ENCODE data around the gene NMD3. TPM values are rescaled to one million over a fixed set of nuclear protein-coding genes. Genes with fewer than 3 reads are reported as not detected.
"Not testable (repeated sequence)": the region's sequence is repeated elsewhere in the genome, so short reads cannot be mapped to it uniquely, and the experiment has no call there.

The NMD3 gene
- 89.4 and 90.3 TPM in 2 replicates for total RNA-seq (2014; rRNA removed; shearing (Covaris generic))

DNA sequence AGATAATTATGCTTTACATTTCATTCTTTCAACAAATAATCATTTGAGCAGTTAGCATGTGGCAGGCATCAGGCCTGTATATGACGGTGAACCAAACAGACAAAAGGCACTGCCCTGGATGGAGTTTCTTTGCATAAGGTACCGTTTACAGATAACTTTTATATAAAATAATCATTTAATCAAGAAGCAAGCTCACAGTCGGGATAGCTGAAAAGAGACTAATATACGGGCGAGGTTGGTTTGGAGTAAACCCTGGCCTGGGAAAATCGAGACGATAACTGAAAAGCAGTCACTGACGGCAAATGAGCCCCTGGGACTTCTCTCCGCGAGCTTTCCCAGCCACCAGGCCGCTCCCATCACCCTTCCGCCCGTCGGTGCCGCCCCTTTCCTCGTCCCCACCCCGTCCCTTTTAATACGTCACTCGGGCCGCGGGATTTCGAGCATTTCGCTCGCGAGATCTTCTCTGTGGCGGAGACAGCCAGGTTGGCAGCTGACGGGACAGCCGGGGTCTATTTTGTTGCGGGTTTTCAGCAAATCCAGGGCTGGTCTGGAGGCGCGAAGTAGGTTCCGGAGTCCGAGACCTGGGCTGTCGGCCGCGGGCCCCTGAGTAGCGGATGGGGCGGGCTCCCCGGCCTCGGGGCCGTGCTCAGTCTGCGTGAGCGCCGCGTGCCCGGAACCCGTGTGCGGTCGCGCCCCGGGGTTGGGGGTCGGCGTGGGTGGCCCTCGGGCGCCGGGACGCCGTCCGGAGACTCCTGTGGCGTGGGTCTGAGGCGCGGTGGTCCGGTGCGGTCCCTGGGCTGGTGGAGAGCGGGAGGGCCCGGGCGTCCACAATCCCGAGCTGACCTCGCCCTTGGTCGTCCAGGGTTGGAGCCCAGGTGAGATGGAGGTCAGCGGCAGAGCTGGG, at the start of gene NMD3:
Gene NMD3, plus strand, starts transcription at position 462 of the 904 bp plus-strand sequence. CDS start 703 bp downstream, outside the sequence.
- Histone ChIP-seq H3K27ac (peak within 1 kb of the TSS; percentile 90), H3K4me3 (peak within 1 kb of the TSS; percentile 86), H3K9me3 (replicated peaks) (no peaks in the 10 kb centered on the region), H3K36me3 (peaks cover 34% of the 10 kb centered on the region), H3K27me3 (replicated peaks) (no peaks in the 10 kb centered on the region), H3K4me1 (replicated peaks) (peaks cover 13% of the 10 kb centered on the region)
- peak; percentile 93 to 95 for DNase-seq (ENCODE audit: low read depth in 1 of 2, low spot score in 2 of 2)

DNA sequence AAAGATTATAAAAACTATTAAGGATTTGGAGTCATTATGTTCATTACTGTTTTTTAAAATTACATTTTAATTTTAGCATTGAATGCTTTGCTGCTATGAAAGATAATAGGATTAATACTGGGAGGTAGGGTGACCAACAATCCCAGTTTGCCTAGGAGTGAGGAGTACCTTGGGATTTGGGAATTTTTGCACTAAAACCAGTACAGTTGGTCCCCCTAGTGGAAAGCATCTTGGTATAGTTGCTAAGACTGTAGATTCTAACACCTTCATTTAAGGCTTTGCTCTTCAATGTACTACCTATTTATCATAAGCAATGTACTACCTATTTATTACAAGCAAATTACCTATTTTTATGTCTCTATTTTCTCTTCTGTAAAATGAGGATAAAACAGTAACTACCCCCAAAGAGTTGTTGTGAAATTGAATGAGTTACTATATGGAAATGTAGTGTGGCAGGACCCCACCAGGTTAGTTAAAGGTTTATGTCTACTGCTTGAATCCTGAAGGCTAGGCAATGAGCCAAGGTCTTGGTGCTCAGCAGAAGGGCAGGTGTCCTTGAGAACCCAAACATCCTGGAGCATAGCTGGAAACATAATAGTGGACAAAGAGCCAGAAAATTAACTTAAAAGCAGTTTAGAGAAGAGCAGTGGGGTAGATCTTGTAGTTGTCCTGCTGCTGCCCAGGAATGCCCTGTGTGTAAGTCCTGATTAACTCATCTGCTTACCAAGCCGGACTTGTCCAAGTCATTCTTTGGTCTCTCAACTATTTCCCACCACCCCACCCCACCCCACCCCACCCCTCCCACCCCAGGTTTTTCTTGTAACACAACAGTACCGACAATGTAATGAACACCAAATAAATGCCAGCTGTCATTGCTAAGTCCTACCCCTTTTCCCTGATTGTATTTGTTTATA, 49.2 kb upstream of the NMD3 start:
- no peaks in the 10 kb centered on the region for H3K36me3 ChIP-seq
- no peak for DNase-seq (ENCODE audit: low read depth in 1 of 2, low spot score in 2 of 2)
- H3K4me1 ChIP-seq (replicated peaks): peaks cover 6% of the 10 kb centered on the region; the same call in 1 of the 2 replicates
- H3K9me3 ChIP-seq (replicated peaks): no peaks in the 10 kb centered on the region
- no peaks in the 10 kb centered on the region for H3K27me3 ChIP-seq (replicated peaks)
- H3K4me3 ChIP-seq: no peak overlapping the region
- H3K27ac ChIP-seq: no peak overlapping the region

DNA sequence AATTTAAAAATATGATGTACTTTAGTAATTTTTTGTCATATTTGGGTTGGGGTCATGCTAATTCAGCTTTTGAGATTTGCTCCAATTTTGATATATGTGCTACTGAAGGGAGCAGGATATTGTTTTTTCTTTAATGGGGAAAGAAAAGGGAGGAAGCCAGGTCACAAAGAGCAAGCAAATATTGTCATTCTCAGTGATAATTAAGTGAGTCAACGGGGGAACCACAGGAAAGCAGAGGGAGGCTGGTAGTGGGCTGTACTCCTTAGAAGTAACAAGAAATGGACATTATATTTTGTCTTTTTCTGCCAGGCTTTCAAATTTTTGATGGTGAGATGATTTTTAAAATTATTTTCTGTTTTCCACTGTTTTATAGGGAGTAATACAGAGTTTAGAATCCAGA, 45.6 kb upstream of the NMD3 start:
- no peaks in the 10 kb centered on the region for H3K36me3 ChIP-seq
- no peaks in the 10 kb centered on the region for H3K27me3 ChIP-seq (replicated peaks)
- H3K4me3 ChIP-seq: no peak overlapping the region
- H3K4me1 ChIP-seq (replicated peaks): peaks cover 6% of the 10 kb centered on the region; the same call in 1 of the 2 replicates
- DNase-seq (ENCODE audit: low read depth in 1 of 2, low spot score in 2 of 2): no peak
- H3K9me3 ChIP-seq (replicated peaks): no peaks in the 10 kb centered on the region
- H3K27ac ChIP-seq: no peak overlapping the region

DNA sequence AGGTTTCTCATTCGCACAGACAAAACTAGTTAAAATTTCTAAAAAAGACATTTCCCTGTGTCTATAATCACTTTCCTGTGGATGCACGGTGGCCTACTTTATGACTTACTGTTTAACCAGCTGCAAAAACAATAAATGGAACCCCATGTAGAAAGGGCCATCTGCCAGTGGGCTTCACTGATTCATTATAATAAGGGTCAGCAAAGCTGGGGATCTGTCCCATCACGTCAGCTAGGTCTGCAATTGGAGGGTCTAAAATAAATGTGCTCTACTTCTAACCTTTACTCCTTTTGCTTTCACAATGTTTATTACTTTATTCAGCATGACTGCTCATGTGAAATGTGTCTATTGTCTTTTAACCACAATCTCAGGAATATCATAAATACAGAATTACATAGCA, 43.1 kb upstream of the NMD3 start:
- no peaks in the 10 kb centered on the region for H3K36me3 ChIP-seq
- no peak for DNase-seq (ENCODE audit: low read depth in 1 of 2, low spot score in 2 of 2)
- H3K4me3 ChIP-seq: no peak overlapping the region
- no peak overlapping the region for H3K27ac ChIP-seq
- no peaks in the 10 kb centered on the region for H3K9me3 ChIP-seq (replicated peaks)
- H3K4me1 ChIP-seq (replicated peaks): no peaks in the 10 kb centered on the region
- H3K27me3 ChIP-seq (replicated peaks): no peaks in the 10 kb centered on the region

DNA sequence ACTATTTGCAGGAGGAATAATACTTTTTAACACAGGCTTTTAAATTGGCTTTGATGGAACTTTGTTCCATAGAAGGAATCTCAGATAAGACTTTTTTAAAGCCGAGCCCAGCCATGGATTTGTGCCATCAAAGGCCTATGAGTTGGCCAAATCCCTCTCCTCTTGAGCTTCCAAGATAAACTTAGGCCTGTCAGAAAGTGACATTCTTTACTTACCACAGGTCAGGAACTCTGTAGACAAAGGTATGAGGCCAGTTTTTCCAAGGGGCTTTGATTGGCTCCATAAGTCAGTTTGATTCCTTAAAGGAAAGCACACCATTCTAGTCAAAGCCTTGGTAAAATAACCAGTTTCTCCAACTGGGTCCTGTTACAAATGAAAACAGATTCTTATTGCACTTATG, 39.7 kb upstream of the NMD3 start:
- DNase-seq (ENCODE audit: low read depth in 1 of 2, low spot score in 2 of 2); H3K36me3 ChIP-seq; H3K9me3 ChIP-seq (replicated peaks); H3K4me1 ChIP-seq (replicated peaks); H3K27ac ChIP-seq; H3K4me3 ChIP-seq; H3K27me3 ChIP-seq (replicated peaks): not testable (repeated sequence)

DNA sequence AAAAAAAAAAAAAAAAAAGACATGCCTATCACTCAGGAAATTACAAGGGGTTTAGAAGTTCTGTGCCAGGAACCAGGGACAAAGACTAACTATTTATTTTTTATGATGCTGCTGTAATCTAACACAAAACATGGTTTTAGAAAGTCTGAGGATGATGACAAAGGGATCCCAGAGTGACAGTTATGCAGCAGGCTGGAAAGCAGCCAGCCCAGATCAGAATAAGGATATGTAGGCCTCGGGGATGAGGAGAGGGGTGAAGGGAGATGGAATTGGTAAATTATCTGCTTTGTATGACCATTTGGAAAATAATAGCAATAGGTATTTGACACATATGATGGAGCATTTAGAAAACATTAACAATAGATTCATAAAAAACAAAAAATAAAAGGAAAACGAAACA, 34.1 kb upstream of the NMD3 start:
- H3K9me3 ChIP-seq (replicated peaks): no peaks in the 10 kb centered on the region
- no peak overlapping the region for H3K4me3 ChIP-seq
- H3K27me3 ChIP-seq (replicated peaks): no peaks in the 10 kb centered on the region
- H3K36me3 ChIP-seq: no peaks in the 10 kb centered on the region
- H3K27ac ChIP-seq: no peak overlapping the region
- H3K4me1 ChIP-seq (replicated peaks): no peaks in the 10 kb centered on the region
- no peak for DNase-seq (ENCODE audit: low read depth in 1 of 2, low spot score in 2 of 2)

DNA sequence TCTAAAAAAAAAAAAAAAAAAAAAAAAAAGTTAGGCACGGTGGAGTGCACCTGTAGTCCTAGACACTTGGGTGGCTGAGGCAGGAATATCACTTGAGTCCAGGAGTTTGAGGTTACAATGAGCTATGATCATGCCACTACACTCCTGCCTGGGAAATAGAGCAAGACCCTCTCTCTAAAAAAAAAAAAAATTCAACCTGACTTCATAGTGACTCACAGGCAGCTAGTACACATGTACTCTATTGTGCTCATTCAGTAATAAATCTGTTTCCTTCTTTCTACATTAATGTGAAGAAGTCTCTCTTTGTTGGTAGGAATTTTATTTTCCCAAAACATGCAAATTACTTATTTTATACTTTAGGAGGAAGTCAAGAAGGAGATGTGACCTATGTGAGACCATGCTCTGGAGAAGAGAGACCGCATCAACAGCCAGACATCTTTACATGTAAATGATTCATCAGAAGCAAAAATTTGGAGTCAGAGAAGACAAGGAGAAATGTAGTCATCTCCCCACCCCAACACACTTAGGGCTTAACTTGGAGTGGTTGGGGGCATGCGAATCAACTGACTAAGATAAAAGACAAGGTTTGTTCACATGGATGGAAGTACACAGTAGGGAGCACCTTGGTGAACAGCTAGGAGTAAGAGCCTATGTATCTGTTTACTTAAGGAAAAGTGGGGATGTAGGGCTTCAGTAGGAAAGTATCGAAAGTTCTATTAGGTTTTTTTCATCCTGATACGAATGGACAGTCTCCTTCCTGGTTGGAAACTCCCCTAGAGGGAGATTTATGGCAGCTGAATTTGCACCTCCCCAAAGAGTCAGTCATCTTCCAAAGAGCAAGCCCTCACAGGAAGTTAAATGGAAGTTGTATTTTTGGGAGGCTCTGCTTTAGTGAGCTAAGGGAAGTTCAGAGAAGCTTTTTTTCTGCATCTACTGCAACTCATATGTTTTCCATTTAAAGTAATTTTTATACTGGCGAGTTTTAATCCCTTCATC, 23.0 kb upstream of the NMD3 start:
- no peak for DNase-seq (ENCODE audit: low read depth in 1 of 2, low spot score in 2 of 2)

DNA sequence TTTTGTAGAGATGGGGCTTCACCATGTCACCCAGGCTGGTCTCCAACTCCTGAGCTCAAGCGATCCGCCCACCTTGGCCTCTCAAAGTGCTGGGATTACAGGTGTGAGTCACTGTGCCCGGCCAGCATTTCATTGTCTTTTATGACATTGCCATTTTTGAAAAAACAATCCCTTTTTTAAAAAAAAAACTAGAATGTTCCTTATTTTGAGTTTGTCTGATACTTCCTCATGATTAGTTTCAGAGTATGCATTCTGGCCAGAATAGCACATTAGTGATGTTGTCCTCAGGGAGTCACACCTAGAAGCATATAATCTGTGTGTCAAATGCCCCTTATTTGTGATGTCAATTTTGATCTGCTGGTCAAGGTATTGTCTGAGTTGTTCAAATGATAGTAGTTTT, 21.2 kb upstream of the NMD3 start:
- Histone ChIP-seq H3K36me3 (no peaks in the 10 kb centered on the region), H3K9me3 (replicated peaks) (no peaks in the 10 kb centered on the region), H3K27me3 (replicated peaks) (no peaks in the 10 kb centered on the region), H3K4me3 (no peak overlapping the region), H3K4me1 (replicated peaks) (no peaks in the 10 kb centered on the region), H3K27ac (no peak overlapping the region)
- DNase-seq (ENCODE audit: low read depth in 1 of 2, low spot score in 2 of 2): no peak

More for the DNA sequence above, 23.0 kb upstream of the NMD3 start:
- no peaks in the 10 kb centered on the region for H3K27me3 ChIP-seq (replicated peaks)
- H3K4me1 ChIP-seq (replicated peaks): no peaks in the 10 kb centered on the region
- H3K27ac ChIP-seq: no peak overlapping the region
- no peak overlapping the region for H3K4me3 ChIP-seq
- H3K36me3 ChIP-seq: no peaks in the 10 kb centered on the region
- no peaks in the 10 kb centered on the region for H3K9me3 ChIP-seq (replicated peaks)

DNA sequence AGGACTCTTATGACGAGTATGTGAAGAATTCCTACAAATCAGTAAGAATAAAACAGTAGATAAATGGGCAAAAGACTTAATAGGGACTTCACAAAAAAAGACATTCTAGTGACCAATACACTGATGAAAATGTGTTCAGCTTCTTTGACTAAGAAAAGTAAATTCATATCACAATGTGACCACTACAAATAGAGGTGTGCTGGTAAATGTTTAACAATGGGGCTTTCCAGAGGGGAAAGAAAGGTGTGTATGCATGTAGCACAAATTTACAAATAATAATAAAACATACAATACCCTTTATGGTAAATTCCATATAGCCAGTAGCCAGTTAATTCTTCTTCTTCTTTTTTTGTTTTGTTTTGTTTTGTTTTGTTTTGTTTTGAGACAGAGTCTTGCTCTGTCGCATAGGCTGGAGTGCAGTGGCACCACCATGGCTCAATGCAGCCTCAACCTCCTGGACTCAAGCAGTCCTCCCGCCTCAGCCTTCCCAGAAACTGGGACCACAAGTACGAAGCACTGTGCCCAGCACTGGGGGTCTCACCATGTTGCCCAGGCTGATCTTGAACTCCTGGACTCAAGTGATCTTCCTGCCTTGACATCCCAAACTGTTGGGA, 17.5 kb upstream of the NMD3 start:
- no peak for DNase-seq (ENCODE audit: low read depth in 1 of 2, low spot score in 2 of 2)
- H3K27me3 ChIP-seq (replicated peaks): no peaks in the 10 kb centered on the region
- no peaks in the 10 kb centered on the region for H3K9me3 ChIP-seq (replicated peaks)
- H3K4me3 ChIP-seq: no peak overlapping the region
- H3K36me3 ChIP-seq: no peaks in the 10 kb centered on the region
- H3K27ac ChIP-seq: no peak overlapping the region
- H3K4me1 ChIP-seq (replicated peaks): no peaks in the 10 kb centered on the region

DNA sequence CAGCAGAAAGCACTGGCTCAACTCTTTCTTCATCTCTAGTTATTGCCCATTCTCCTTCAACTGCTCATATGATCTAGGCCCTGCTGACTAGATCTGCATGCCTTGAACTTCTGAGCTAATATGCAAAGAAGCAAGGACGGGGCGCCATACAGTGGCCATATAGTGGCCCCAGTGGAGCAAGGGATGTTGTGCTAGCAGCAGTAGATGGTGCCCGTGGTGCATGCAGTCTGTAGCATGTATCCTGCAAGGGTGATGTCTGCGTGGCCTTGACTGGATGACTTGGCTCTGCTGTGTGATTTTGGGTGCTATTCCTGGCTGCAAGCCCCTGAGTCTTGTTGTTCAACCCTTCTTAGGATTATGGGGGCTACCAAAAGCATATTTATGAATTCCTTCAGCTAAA, 12.2 kb upstream of the NMD3 start:
- H3K9me3 ChIP-seq (replicated peaks): no peaks in the 10 kb centered on the region
- H3K4me1 ChIP-seq (replicated peaks): no peaks in the 10 kb centered on the region
- H3K4me3 ChIP-seq: no peak overlapping the region
- DNase-seq (ENCODE audit: low read depth in 1 of 2, low spot score in 2 of 2): no peak
- no peaks in the 10 kb centered on the region for H3K27me3 ChIP-seq (replicated peaks)
- no peak overlapping the region for H3K27ac ChIP-seq
- no peaks in the 10 kb centered on the region for H3K36me3 ChIP-seq

DNA sequence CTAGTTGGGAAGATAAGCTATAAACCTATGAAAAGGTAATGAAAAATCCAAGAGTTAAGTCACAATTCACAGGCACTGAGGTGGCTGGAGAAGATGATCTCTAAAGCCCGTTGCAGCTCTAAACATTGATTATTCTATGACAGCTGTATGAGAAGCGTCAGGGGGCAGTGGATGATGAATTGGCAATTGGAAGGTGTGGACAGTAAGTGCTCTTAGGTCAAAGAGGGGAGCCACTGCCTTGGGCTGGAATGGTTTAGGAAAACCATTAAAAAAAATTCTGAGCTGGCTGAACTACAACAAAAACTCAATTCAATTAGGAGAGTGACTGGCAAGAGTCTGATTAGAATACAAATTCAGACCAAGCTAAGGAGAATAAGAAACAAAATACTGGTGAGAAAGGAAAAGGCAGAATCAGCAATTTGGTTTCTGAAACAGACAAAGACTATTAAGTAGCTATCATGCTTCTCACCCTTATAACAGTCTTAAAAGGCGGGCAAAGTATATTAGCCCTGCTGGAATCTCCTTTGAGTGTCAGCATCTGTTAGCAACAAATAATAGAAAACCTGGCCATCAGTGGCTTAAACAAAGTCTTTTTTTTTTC, 8.8 kb upstream of the NMD3 start:
- H3K4me1 ChIP-seq (replicated peaks): peaks cover under 1% of the 10 kb centered on the region
- H3K9me3 ChIP-seq (replicated peaks): no peaks in the 10 kb centered on the region
- no peak overlapping the region for H3K4me3 ChIP-seq
- H3K36me3 ChIP-seq: no peaks in the 10 kb centered on the region
- no peak overlapping the region for H3K27ac ChIP-seq
- no peak for DNase-seq (ENCODE audit: low read depth in 1 of 2, low spot score in 2 of 2)
- no peaks in the 10 kb centered on the region for H3K27me3 ChIP-seq (replicated peaks)

DNA sequence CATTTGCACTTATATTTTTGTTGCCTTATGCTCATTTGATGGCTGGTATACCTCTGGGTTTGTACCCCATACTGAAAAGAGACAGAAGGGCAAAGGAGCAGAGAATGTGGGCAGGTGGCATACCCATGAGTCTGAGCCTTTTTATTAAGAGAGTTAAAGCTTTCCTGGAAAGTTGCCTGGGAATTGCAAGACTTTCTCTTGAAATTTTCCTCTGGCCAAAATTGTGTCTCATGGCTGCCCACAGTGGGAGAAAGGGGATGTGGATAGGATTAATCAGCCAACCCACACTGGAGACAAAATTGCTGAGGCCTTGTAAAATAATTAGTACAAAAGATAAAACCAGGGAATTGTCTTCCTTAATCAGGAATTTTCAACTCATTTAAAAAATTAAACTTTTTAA, 8.2 kb upstream of the NMD3 start:
- no peaks in the 10 kb centered on the region for H3K36me3 ChIP-seq
- no peak overlapping the region for H3K4me3 ChIP-seq
- H3K27ac ChIP-seq: no peak overlapping the region
- H3K4me1 ChIP-seq (replicated peaks): peaks cover 6% of the 10 kb centered on the region
- no peaks in the 10 kb centered on the region for H3K27me3 ChIP-seq (replicated peaks)
- H3K9me3 ChIP-seq (replicated peaks): no peaks in the 10 kb centered on the region
- no peak for DNase-seq (ENCODE audit: low read depth in 1 of 2, low spot score in 2 of 2)
